ENCODE data around the gene LASP1. TPM values are rescaled to one million over a fixed set of nuclear protein-coding genes. Genes with fewer than 3 reads are reported as not detected.

LASP1 gene
- total RNA-seq, 4 donors from 2014 or later, result 51.8 to 76.2 (median 63.9) TPM

Small RNA genes lying within 50 kb of the gene (microRNA-seq; reads per million reads assigned to microRNA genes)
- gene MIR4727 (ENCODE audit: borderline number of aligned reads in 1 of 2, borderline replicate concordance in 2 of 2) (0 to 1.1 reads per million in 2 donors), gene MIR6779 (ENCODE audit: borderline number of aligned reads in 1 of 2, borderline replicate concordance in 2 of 2) (0 reads per million in 2 donors)

Other genes starting within 250 kb of the LASP1 start
- gene EPOP, start 195.1 kb upstream of the LASP1 start, total RNA-seq, result 1 to 10 TPM; 1.8 to 8.7 (median 3.3) TPM
- gene MLLT6, start 164.8 kb upstream of the LASP1 start, total RNA-seq, result 10 to 100 TPM; 46.1 to 85.0 (median 54.0) TPM
- gene CISD3, start 139.7 kb upstream of the LASP1 start, total RNA-seq, result 1 to 10 TPM; 3.7 to 7.8 (median 5.4) TPM
- gene PCGF2, start 121.7 kb upstream of the LASP1 start, total RNA-seq, result 10 to 100 TPM in 1 of 4 donors, 1 to 10 TPM in 3; 7.5 to 11.4 (median 8.6) TPM
- gene PSMB3, start 117.3 kb upstream of the LASP1 start, total RNA-seq, result 100 to 1,000 TPM; 115 to 149 (median 139) TPM
- gene PIP4K2B, start 70.5 kb upstream of the LASP1 start, total RNA-seq, result 10 to 100 TPM; 19.5 to 45.4 (median 33.6) TPM
- gene CWC25, start 44.7 kb upstream of the LASP1 start, total RNA-seq, result 10 to 100 TPM; 24.2 to 49.8 (median 33.3) TPM
- gene RPL23, start 16.3 kb upstream of the LASP1 start, total RNA-seq, result 1,000 to 10,000 TPM; 1,475 to 2,290 (median 1,639) TPM
- gene FBXO47, start 97.3 kb downstream of the LASP1 start, total RNA-seq, result not detected